Fibroblast of pulmonary artery (primary cell): Measurements from ENCODE around the gene NPHP4.

ENCODE experiments used
- DNase-seq: peaks from one replicate; pipeline ENCODE4 v3.0.0-alpha.2; 2010; ENCODE audit warnings: low read depth
- H3K4me3 ChIP-seq: replicated peaks from 2 replicates; pipeline ENCODE4 v1.5.1; 2011; ENCODE audit warnings: low read depth, mild to moderate bottlenecking, control low read depth, low read length, moderate library complexity
- CTCF ChIP-seq: IDR thresholded peaks from 2 replicates; pipeline ENCODE4 v1.5.1; 2011; ENCODE audit warnings: mild to moderate bottlenecking, control low read depth, low read length, inconsistent platforms; ENCODE audit errors: missing control alignments

The NPHP4 gene

GRCh38 chr1:5915587-5916571 lies 76.3 kb downstream of the NPHP4 start:
- DNase-seq = peak; percentile 66
- TF ChIP-seq CTCF = peak; percentile 86
- H3K4me3 ChIP-seq = no peak overlapping the region

- no peak for TF ChIP-seq CTCF
- no peak for DNase-seq
- H3K4me3 ChIP-seq = no peak overlapping the region
Measured at GRCh38 chr1:5914676-5915365, 77.4 kb downstream of the NPHP4 start.

- TF ChIP-seq CTCF = no peak
- no peak overlapping the region for H3K4me3 ChIP-seq
- no peak for DNase-seq
Measured at GRCh38 chr1:5913876-5914275, 78.3 kb downstream of the NPHP4 start.

GRCh38 chr1:5913078-5913845 lies 79.0 kb downstream of the NPHP4 start:
- no peak for DNase-seq
- H3K4me3 ChIP-seq = no peak overlapping the region
- no peak for TF ChIP-seq CTCF

GRCh38 chr1:5911871-5912271 lies 80.4 kb downstream of the NPHP4 start:
- no peak for TF ChIP-seq CTCF
- H3K4me3 ChIP-seq = no peak overlapping the region
- DNase-seq = no peak

- DNase-seq = no peak
- H3K4me3 ChIP-seq = no peak overlapping the region
- TF ChIP-seq CTCF = no peak
Measured at GRCh38 chr1:5911157-5911556, 81.1 kb downstream of the NPHP4 start.
